IPS DF 4.7 (cell line): ENCODE measurements around the gene MSX1.

Experiments
- DNase-seq: peaks from one replicate; pipeline ENCODE4 v3.0.0-alpha.2; 2013; ENCODE audit warnings: low spot score; ENCODE audit errors: extremely low read depth

Gene MSX1

GRCh38 chr4:4840351-4840750 is 19.1 kb upstream of the MSX1 start:
- no peak for DNase-seq

DNA sequence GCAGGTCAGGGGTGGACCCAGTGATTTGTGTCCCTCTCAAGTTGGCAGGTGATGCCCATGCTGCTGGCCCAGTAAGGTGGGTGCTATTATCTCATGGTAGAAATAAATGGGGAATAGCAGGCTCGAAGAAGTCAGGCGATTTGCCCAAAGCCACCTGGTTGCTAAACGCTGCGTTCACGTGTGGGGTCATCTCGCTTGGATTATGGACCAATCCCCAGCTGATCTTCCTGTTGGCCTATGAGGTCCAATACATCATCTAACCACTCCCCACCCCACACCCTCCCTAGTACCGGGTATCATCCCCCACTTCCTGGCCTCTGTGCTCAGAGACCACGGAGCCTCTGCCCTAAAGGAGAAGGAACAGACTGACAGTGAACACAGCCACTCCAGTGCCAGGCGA is 18.3 kb upstream of the MSX1 start:
- no peak for DNase-seq

DNA sequence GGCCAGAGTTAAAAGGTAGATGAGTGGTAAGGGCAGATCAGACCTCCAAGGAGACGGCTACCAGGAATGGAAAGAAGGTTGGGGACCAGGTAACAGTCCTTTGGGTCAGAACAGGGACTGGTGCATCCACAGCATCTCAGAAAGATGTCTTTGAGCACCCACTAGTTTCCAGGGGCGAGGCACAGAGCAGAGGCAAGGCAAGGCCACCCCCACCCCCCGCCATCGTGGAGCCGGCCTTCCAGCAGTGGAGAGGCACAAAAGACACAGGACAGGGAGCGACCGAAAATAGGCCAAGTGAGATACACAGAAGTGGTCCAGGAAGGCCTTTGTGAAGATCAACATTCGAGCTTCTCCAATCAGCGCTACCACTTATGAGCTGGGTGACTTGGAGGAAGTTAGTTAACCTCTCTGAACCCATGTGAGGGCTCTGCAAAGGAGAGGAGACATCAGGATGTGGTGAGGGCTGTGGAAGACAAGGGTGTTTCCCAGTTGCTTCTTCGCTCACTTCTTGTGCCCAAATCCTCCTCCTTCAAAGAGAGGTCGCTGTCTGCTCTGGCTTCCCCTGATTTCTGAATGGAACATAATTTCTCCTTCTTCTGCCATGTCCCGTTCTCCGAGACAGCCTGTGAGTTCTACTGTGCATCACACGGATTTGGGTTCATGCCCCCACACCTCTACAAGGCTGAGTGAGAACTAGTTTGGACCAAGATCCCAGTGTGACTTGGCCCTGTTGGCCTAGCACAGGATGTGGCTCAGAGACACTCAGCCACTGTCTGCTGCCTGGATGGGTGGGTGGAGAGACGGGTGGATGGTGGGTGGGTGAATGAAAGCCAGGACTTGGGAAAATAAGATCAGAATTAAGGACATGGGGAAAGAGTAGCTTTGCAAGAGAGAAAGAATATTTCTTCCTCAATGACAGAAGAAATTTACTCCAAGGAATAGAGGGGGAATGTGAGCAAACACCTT is 16.7 kb upstream of the MSX1 start:
- no peak for DNase-seq

- no peak for DNase-seq
These were observed 15.7 kb upstream of the MSX1 start for GRCh38 chr4:4843635-4844291.

GRCh38 chr4:4845027-4845426 is 14.4 kb upstream of the MSX1 start:
- DNase-seq = no peak

GRCh38 chr4:4847011-4847410 is 12.5 kb upstream of the MSX1 start:
- no peak for DNase-seq

DNA sequence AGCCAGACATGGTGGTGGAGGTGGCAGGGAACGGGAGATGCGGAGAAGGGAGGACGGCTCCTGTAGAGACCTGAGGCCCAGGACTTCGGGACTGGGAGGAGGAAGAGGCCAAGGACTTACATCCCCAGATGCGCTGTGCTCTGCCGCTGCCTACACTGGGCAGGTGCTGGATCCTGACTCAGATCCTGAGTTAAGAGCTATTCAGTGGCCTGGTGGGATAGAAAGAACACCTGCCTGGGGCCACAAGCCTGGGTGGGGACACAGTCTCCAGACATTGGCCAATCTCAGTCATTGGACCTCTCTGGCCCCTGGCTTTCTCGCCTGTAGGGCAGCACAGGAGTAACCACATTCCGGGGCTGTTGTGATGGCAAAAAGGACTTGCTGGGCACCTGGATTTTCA is 10.9 kb upstream of the MSX1 start:
- no peak for DNase-seq

GRCh38 chr4:4849106-4849505 is 10.4 kb upstream of the MSX1 start:
- no peak for DNase-seq

DNA sequence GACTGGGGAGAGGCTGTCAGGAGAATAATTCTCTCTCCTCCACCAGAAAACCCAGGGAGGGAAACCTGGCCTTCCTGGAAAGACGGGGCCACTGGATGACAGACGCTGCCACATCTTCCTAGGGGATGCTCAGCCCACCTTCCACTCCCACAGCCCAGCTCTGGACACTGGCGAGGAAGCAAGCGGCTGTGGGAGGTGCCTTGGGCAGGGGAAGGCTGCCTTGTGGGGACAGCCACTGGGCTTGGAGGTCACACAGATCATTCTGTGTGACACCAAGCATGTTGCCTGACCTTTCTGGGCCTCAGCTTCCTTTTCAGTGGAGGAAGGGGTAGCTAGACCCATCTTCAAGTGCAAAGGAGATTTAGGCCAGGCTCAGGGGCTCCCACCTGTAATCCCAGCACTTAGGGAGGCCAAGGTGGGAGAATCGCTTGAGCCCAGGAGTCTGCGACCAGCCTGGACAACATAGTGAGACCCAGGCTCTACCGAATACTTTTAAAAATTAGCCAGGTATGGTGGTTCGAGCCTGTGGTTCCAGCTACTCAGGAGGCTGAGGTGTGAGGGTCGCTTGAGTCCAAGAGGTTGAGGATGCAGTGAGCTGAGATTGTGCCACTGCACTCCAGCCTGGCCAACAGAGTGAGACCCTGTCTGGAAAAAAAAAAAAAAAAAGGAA is 9.8 kb upstream of the MSX1 start:
- no peak for DNase-seq

DNA sequence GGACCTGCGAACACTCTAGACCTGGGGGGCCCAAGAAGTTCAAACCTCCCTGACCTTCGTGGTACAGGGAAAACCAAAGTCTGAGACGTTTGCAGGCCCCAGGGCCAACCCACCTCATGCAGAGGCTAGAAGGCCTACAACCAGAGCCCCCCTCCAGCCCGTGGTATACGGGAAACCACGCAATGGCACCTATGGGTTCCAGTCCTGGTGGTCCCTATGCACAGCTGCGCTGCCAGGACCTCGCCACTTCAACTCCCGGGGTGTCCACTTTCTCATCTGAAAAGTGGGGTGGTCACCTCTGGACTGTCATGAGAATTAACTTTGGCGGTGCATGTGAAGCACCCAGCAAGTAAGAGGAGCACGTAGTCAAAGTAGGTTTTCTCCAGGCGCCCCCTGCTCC is 8.4 kb upstream of the MSX1 start:
- DNase-seq = no peak

DNA sequence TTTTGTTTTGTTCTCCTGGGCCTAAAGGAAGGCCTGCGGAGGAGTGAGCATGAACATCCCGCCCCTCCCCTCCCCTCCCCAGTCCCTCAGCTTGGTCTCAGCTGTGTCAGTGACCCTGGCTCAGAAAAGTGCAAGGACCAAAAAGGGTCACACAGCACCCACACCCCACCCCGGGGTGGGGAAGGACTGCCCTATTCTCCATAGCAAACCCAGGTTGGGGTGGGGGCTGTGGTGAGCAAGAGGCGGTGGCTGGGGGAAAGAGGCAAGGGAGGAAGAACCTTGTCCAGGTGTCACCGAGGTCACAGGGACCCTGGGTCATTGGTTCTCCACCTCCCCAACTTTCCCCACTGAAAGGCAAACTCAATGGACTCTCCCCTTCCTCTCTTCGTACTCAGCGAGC is 7.6 kb upstream of the MSX1 start:
- no peak for DNase-seq

DNA sequence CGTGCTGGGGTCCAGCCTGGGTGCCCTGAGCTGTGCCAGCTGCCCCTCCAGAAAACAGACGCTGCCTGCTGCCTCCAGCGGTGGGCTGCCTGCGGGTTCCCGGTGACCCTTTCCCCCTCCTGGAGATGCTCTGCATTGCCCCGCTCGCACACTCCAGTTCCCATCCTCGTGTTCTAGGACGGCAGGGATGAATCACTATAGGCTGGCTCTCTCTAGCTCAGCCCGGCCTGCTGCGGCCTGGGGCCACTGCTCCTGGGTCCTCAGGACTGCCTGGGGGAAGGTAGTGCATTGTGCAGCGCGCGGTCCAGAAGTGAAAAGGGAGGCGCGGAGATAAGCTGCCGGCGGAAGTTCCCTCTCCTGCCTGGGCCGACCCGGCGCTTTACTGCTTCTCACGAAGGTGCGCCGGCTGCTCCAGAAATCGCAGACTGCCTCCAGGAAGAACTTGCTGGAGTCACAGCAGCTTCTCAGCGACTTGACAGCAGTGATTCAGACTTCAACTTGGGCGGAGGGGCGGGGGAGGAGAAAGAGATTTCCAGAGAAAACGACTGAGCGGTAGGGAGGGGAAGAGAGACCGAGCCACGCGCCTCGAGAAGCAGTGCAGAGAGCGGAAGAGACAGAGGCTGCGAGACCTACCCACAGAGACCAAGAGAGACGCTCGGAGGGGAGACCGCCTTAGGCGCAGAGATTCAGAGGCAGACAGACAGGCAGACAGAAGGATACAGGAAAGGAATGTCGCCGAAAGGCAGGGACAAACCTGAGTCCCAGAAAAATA is 6.7 kb upstream of the MSX1 start:
- no peak for DNase-seq

- no peak for DNase-seq
These were observed 6.1 kb upstream of the MSX1 start for GRCh38 chr4:4853371-4853823.

DNA sequence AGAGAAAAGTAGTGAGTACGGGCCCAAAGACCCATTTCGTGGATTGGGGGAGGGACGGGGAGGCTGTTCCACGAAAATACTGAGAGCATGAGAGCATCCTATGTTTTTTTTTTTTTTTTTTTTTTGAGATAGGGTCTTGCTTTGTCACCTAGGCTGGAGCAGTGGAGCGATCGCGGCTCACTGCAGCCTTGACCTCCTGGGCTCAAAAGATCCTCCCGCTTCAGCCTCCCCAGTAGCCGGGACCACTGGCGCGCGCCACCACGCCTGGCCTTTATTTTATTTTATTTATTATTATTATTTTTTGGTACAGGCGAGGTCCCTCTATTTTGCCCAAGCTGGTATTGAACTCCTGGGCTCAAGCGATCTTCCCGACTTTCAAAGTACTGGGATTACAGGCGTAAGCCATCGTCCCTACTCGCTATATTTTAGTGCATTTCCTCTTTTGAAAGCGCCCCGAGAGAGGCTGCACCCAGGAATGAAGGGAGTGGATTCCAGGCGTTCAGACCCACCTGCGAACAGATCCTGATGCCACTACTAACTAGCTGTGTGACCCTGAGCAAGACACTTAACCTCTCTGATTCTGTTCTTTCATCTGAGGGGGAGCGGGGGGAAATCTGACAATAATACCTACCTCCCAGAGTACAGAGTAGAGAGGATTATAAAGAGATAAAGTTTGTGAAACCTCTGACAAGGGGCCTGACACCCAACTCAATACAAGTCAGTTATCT is 5.4 kb upstream of the MSX1 start:
- no peak for DNase-seq

- DNase-seq = no peak
These were observed 4.7 kb upstream of the MSX1 start for GRCh38 chr4:4854649-4855295.

- DNase-seq = no peak
These were observed 4.0 kb upstream of the MSX1 start for GRCh38 chr4:4855301-4856070.

GRCh38 chr4:4856071-4857000 is 3.1 kb upstream of the MSX1 start:
- DNase-seq = no peak
